HCT116 (cell line): Measurements from ENCODE around the gene EML2. TPM values are rescaled to one million over a fixed set of nuclear protein-coding genes. Genes with fewer than 3 reads are reported as not detected.

ENCODE experiments used
- ATAC-seq: fragments of 200-7000 bp; cut with Tn5 transposase; 2 replicates; pipeline ENCODE4 v1.9.1; 2020; ENCODE audit warnings: mild to moderate bottlenecking, moderate library complexity
- BruUV-seq: library from RNA; stranded (reverse); fragments of 400-500 nt; replicated peaks from 2 replicates; lab custom pipeline; 2021; lab: Mats Ljungman, UMichigan
- CTCF ChIA-PET: fragments of 300-600 bp; sonication (Branson Sonifier 250); formaldehyde crosslinking; loops from one replicate; lab custom pipeline; 2021; ENCODE audit warnings: antibody characterized with exemption; lab: Charles Lee
- POLR2A ChIA-PET: fragments of 300-600, 350-600 bp; sonication (Branson Sonifier 250); formaldehyde crosslinking; loops from one replicate; lab custom pipeline; 2021; ENCODE audit warnings: antibody characterized with exemption; lab: Charles Lee
- RAD21 ChIA-PET, 2 experiments: fragments of 300-600 bp; sonication (Branson Sonifier 250); formaldehyde crosslinking; loops; one replicate each; lab custom pipeline; 2023; ENCODE audit warnings: low total read pairs in 2 of 2; ENCODE audit not compliant: uncharacterized antibody in 2 of 2, unreplicated experiment in 2 of 2, low non-redundant PET in 1 of 2; lab: Charles Lee
- DNase-seq: peaks from one replicate; pipeline ENCODE4 v3.0.0-alpha.2; 2010; ENCODE audit warnings: low read depth, low spot score
- H2AFZ ChIP-seq: fragments of 200-600 bp; shearing (Covaris generic), sonication (generic); 2 replicates; pipeline ENCODE4 v1.6.1; 2017; ENCODE audit warnings: low read depth, mixed run types, mixed read lengths, antibody characterized with exemption, low read length; ENCODE audit not compliant: poor library complexity, severe bottlenecking
- H3K27ac ChIP-seq: 2 replicates; pipeline ENCODE4 v1.5.1; 2012; ENCODE audit warnings: low read depth, low read length
- H3K27me3 ChIP-seq: fragments of 200-600 bp; sonication (generic); 2 replicates; pipeline ENCODE4 v1.6.1; 2016; ENCODE audit warnings: mixed run types, low read length, mixed read lengths; ENCODE audit not compliant: insufficient read depth
- H3K36me3 ChIP-seq, 2 experiments: fragments of 200-500 bp in 1 of 2; fragments of 200-600 bp in 1 of 2; sonication (Bioruptor generic) in 1 of 2; sonication (generic) in 1 of 2; 2 replicates each; pipeline versions ENCODE4 v1.5.1 to v1.6.1; 2014 to 2016; ENCODE audit warnings: low read length in 2 of 2, inconsistent platforms in 1 of 2, mixed read lengths in 1 of 2, mixed run types in 1 of 2; ENCODE audit not compliant: insufficient read depth in 2 of 2, control insufficient read depth in 1 of 2
- H3K4me1 ChIP-seq, 2 experiments: fragments of 200-600 bp in 1 of 2; sonication (generic) in 1 of 2; 2 replicates each; pipeline versions ENCODE4 v1.5.1 to v1.6.1; 2012 to 2017; ENCODE audit warnings: low read length in 2 of 2, inconsistent platforms in 1 of 2, mild to moderate bottlenecking in 1 of 2, mixed read lengths in 1 of 2, mixed run types in 1 of 2, moderate library complexity in 1 of 2; ENCODE audit not compliant: insufficient read depth in 2 of 2, control insufficient read depth in 1 of 2
- H3K4me2 ChIP-seq: fragments of 200-600 bp; sonication (generic); 2 replicates; pipeline ENCODE4 v1.6.1; 2017; ENCODE audit warnings: mixed run types, low read length, mixed read lengths
- H3K4me3 ChIP-seq, 2 experiments: fragments of 200-600 bp in 1 of 2; sonication (generic) in 1 of 2; replicated peaks in 1 of 2; 2 replicates each; pipeline ENCODE4 v1.5.1; 2011 to 2016; ENCODE audit warnings: low read length in 2 of 2, control low read depth in 1 of 2, low read depth in 1 of 2, mild to moderate bottlenecking in 1 of 2, mixed read lengths in 1 of 2, mixed run types in 1 of 2
- H3K79me2 ChIP-seq: fragments of 200-600 bp; sonication (generic); 2 replicates; pipeline ENCODE4 v1.6.1; 2017; ENCODE audit warnings: mild to moderate bottlenecking, mixed run types, low read length, moderate library complexity, mixed read lengths; ENCODE audit not compliant: insufficient read depth
- H3K9ac ChIP-seq: fragments of 200-600 bp; sonication (generic); 2 replicates; pipeline ENCODE4 v1.6.1; 2016; ENCODE audit warnings: low read length, mixed read lengths
- H3K9me2 ChIP-seq: fragments of 200-600 bp; sonication (generic), shearing (Covaris generic); 2 replicates; pipeline ENCODE4 v1.6.1; 2017; ENCODE audit warnings: mixed run types, mild to moderate bottlenecking, moderate library complexity; ENCODE audit not compliant: insufficient read depth
- H3K9me3 ChIP-seq, 2 experiments: fragments of 200-500 bp in 1 of 2; fragments of 200-600 bp in 1 of 2; sonication (Bioruptor generic) in 1 of 2; sonication (generic) in 1 of 2; 2 replicates each; pipeline ENCODE4 v1.6.1; 2014 to 2017; ENCODE audit warnings: low read length in 2 of 2, mixed read lengths in 2 of 2, inconsistent platforms in 1 of 2, low read depth in 1 of 2, mild to moderate bottlenecking in 1 of 2, mixed run types in 1 of 2, moderate library complexity in 1 of 2; ENCODE audit not compliant: control insufficient read depth in 1 of 2, insufficient read depth in 1 of 2
- H4K20me1 ChIP-seq: fragments of 200-600 bp; sonication (generic), shearing (Covaris generic); 2 replicates; pipeline ENCODE4 v1.6.1; 2017; ENCODE audit warnings: mixed run types, mild to moderate bottlenecking, moderate library complexity; ENCODE audit not compliant: insufficient read depth
- CEBPB ChIP-seq: IDR thresholded peaks from 2 replicates; pipeline ENCODE4 v1.6.1; 2012; ENCODE audit warnings: low read depth
- EGR1 ChIP-seq: IDR thresholded peaks from 2 replicates; pipeline ENCODE4 v1.6.1; 2012; ENCODE audit warnings: low read depth
- ELF1 ChIP-seq: IDR thresholded peaks from 2 replicates; pipeline ENCODE4 v1.6.1; 2012; ENCODE audit warnings: low read depth, borderline replicate concordance
- EZH2phosphoT487 ChIP-seq: fragments of 200-600 bp; IDR thresholded peaks from 2 replicates; pipeline ENCODE4 v1.6.1; 2018; ENCODE audit warnings: antibody characterized with exemption, borderline replicate concordance
- JUND ChIP-seq: IDR thresholded peaks from 2 replicates; pipeline ENCODE4 v1.6.1; 2012
- POLR2A ChIP-seq: IDR thresholded peaks from 2 replicates; pipeline ENCODE4 v1.7.0; 2011; ENCODE audit warnings: borderline replicate concordance; ENCODE audit not compliant: insufficient read depth, insufficient read length; ENCODE audit errors: extremely low read depth
- POLR2AphosphoS5 ChIP-seq: IDR thresholded peaks from 2 replicates; pipeline ENCODE4 v1.6.1; 2011; ENCODE audit warnings: mild to moderate bottlenecking, low read depth, low read length, moderate library complexity
- RAD21 ChIP-seq: IDR thresholded peaks from 2 replicates; pipeline ENCODE4 v1.6.1; 2012; ENCODE audit warnings: low read depth, mild to moderate bottlenecking
- SRF ChIP-seq: IDR thresholded peaks from 2 replicates; pipeline ENCODE4 v1.6.1; 2012; ENCODE audit warnings: low read depth
- intact Hi-C: fragments of 100-400 bp; cut with micrococcal nuclease; formaldehyde crosslinking; loops from 2 replicates; pipeline ENCODE4 v1.10.0; 2022
- total RNA-seq: library from RNA; stranded (reverse); gene quantifications from one replicate; pipeline ENCODE4 v1.2.1, GENCODE V29; 2021; ENCODE audit not compliant: unreplicated experiment
- TF ChIP-seq, protein P1 (sequence below): IDR thresholded peaks from 2 replicates; pipeline ENCODE4 v1.6.1; 2012; ENCODE audit warnings: low read depth

Gene EML2
- total RNA-seq, 1 experiment from 2014 or later = 131 TPM

DNA sequence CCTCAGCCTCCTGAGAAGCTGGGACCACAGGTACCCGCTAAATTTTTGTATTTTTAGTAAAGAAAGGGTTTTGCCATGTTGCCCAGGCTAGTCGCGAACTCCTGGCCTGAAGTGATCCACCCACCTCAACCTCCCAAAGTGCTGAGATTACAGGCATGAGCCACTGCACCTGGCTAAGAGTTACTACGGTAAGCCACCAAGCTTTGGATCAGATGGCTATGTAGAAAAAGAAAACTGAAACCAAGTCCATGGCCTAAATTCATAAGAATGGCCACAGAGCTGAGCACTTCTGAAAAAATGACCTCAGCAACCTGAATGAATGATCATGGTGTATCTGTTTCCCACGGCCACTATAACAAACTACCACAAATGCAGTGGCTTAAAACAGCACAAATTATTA is 64.0 kb downstream of the EML2 start:
- ChIA-PET RAD21 (no interaction called here), POLR2A (no interaction called here), CTCF (no interaction called here)
- ATAC-seq (no peak), DNase-seq (no peak)
- Histone ChIP-seq H4K20me1 (no peaks in the 10 kb centered on the region), H2AFZ (no peak overlapping the region), H3K4me1 (peaks cover 5 to 26% of the 10 kb centered on the region in 2 experiments), H3K4me2 (no peak overlapping the region), H3K4me3 (no peak overlapping the region), H3K27me3 (no peaks in the 10 kb centered on the region), H3K9ac (no peak overlapping the region), H3K36me3 (no peaks in the 10 kb centered on the region), H3K9me3 (no peaks in the 10 kb centered on the region), H3K27ac (no peak overlapping the region), H3K79me2 (peaks cover 36% of the 10 kb centered on the region), H3K9me2 (no peaks in the 10 kb centered on the region)
- no peak for TF ChIP-seq POLR2A
- TF ChIP-seq RAD21 = no peak
- TF ChIP-seq EGR1 = no peak
- no peak for TF ChIP-seq JUND
- TF ChIP-seq CEBPB = no peak
- no peak for TF ChIP-seq SRF
- TF ChIP-seq, protein P1, sequence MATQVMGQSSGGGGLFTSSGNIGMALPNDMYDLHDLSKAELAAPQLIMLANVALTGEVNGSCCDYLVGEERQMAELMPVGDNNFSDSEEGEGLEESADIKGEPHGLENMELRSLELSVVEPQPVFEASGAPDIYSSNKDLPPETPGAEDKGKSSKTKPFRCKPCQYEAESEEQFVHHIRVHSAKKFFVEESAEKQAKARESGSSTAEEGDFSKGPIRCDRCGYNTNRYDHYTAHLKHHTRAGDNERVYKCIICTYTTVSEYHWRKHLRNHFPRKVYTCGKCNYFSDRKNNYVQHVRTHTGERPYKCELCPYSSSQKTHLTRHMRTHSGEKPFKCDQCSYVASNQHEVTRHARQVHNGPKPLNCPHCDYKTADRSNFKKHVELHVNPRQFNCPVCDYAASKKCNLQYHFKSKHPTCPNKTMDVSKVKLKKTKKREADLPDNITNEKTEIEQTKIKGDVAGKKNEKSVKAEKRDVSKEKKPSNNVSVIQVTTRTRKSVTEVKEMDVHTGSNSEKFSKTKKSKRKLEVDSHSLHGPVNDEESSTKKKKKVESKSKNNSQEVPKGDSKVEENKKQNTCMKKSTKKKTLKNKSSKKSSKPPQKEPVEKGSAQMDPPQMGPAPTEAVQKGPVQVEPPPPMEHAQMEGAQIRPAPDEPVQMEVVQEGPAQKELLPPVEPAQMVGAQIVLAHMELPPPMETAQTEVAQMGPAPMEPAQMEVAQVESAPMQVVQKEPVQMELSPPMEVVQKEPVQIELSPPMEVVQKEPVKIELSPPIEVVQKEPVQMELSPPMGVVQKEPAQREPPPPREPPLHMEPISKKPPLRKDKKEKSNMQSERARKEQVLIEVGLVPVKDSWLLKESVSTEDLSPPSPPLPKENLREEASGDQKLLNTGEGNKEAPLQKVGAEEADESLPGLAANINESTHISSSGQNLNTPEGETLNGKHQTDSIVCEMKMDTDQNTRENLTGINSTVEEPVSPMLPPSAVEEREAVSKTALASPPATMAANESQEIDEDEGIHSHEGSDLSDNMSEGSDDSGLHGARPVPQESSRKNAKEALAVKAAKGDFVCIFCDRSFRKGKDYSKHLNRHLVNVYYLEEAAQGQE = no peak
- no peak for TF ChIP-seq ELF1
- TF ChIP-seq POLR2AphosphoS5 = no peak
- no peak for TF ChIP-seq EZH2phosphoT487
- no TSS peak for BruUV-seq
- intact Hi-C loops = no loop called here
